Sciatic nerve (tissue), 2 donors: ENCODE data around the gene SDHA. TPM values are rescaled to one million over a fixed set of nuclear protein-coding genes. Genes with fewer than 3 reads are reported as not detected.
"Not testable (repeated sequence)": the region's sequence is repeated elsewhere in the genome, so short reads cannot be mapped to it uniquely, and the experiment has no call there.

Experiments
- ATAC-seq: fragments of 200-7000 bp; cut with Tn5 transposase; one replicate; pipeline ENCODE4 v1.9.1; 2020; ENCODE audit warnings: mild to moderate bottlenecking, moderate library complexity
- DNase-seq: peaks from one replicate; pipeline ENCODE4 v3.0.0-alpha.2; 2020; ENCODE audit warnings: low spot score
- intact Hi-C: fragments of 100-400 bp; cut with DNase I; formaldehyde crosslinking; loops from one replicate; pipeline ENCODE4 v1.14.2; 2022
- total RNA-seq: library from RNA; stranded (reverse); fragmentation: NEBNext Ultra II Directional; extraction: Animal tissue kit (Norgen Biotek cat#: 25700); gene quantifications from one replicate; pipeline ENCODE4 v1.2.1, GENCODE V29; 2021
- donor health status: DM: no; HTN: no; CAD: no.
- donor health status: DM: no; HTN: no; CAD: no.

Gene SDHA
- total RNA-seq, 1 donor from 2014 or later = 105 TPM

- ATAC-seq, intact Hi-C loops, DNase-seq: not testable (repeated sequence)
Measured at GRCh38 chr5:273491-273890, 55.4 kb downstream of the SDHA start.

- DNase-seq, ATAC-seq, intact Hi-C loops: not testable (repeated sequence)
Measured at GRCh38 chr5:274346-274745, 56.2 kb downstream of the SDHA start.

GRCh38 chr5:278646-279045 lies 60.5 kb downstream of the SDHA start:
- intact Hi-C loops = no loop called here
- no peak for DNase-seq
- no peak for ATAC-seq

GRCh38 chr5:279051-279665 lies 61.0 kb downstream of the SDHA start:
- DNase-seq, intact Hi-C loops, ATAC-seq: not testable (repeated sequence)

- intact Hi-C loops = no loop called here
- ATAC-seq = no peak
- DNase-seq = no peak
Measured at GRCh38 chr5:285991-286557, 68.0 kb downstream of the SDHA start.

- ATAC-seq, DNase-seq, intact Hi-C loops: not testable (repeated sequence)
Measured at GRCh38 chr5:290200-290599, 72.1 kb downstream of the SDHA start.

GRCh38 chr5:291345-291744 lies 73.2 kb downstream of the SDHA start:
- ATAC-seq, intact Hi-C loops, DNase-seq: not testable (repeated sequence)

GRCh38 chr5:294788-295187 lies 76.7 kb downstream of the SDHA start:
- ATAC-seq, intact Hi-C loops, DNase-seq: not testable (repeated sequence)

GRCh38 chr5:296207-296606 lies 78.1 kb downstream of the SDHA start:
- ATAC-seq, intact Hi-C loops, DNase-seq: not testable (repeated sequence)

- DNase-seq, ATAC-seq, intact Hi-C loops: not testable (repeated sequence)
Measured at GRCh38 chr5:296954-297353, 78.8 kb downstream of the SDHA start.

GRCh38 chr5:297448-297847 lies 79.3 kb downstream of the SDHA start:
- DNase-seq, intact Hi-C loops: not testable (repeated sequence)

GRCh38 chr5:297991-298736 lies 80.0 kb downstream of the SDHA start:
- DNase-seq, ATAC-seq, intact Hi-C loops: not testable (repeated sequence)

More at GRCh38 chr5:297448-297847, 79.3 kb downstream of the SDHA start:
- ATAC-seq = not testable (repeated sequence)

- ATAC-seq (no peak), DNase-seq (no peak)
- intact Hi-C loops = no loop called here
Measured at GRCh38 chr5:298737-299125, 80.6 kb downstream of the SDHA start.

GRCh38 chr5:299921-300320 lies 81.8 kb downstream of the SDHA start:
- intact Hi-C loops, DNase-seq, ATAC-seq: not testable (repeated sequence)

- DNase-seq, intact Hi-C loops, ATAC-seq: not testable (repeated sequence)
Measured at GRCh38 chr5:300691-301435, 82.7 kb downstream of the SDHA start.

- DNase-seq, intact Hi-C loops, ATAC-seq: not testable (repeated sequence)
Measured at GRCh38 chr5:302416-302815, 84.3 kb downstream of the SDHA start.

- intact Hi-C loops = no loop called here
- DNase-seq = peak; percentile 27
- no peak for ATAC-seq
Measured at GRCh38 chr5:302966-303365, 84.8 kb downstream of the SDHA start.

- intact Hi-C loops, ATAC-seq: not testable (repeated sequence)
Measured at GRCh38 chr5:303741-304140, 85.6 kb downstream of the SDHA start.

GRCh38 chr5:305050-305449 lies 86.9 kb downstream of the SDHA start:
- DNase-seq (peak; percentile 30), ATAC-seq (no peak)
- intact Hi-C loops = no loop called here

More at GRCh38 chr5:303741-304140, 85.6 kb downstream of the SDHA start:
- peak; percentile 38 for DNase-seq
